GM12878 (cell line): Measurements from ENCODE around the gene NLGN1. TPM values are rescaled to one million over a fixed set of nuclear protein-coding genes. Genes with fewer than 3 reads are reported as not detected.
A peak's percentile ranks its signal among the peaks of the same experiment; 100 is the strongest.

Source experiments
- ATAC-seq: fragments of 200-7000 bp; cut with Tn5 transposase; 3 replicates; pipeline ENCODE4 v1.9.1; 2020; ENCODE audit warnings: mild to moderate bottlenecking, moderate library complexity
- BruUV-seq: library from RNA; stranded (reverse); fragments of 400-500 nt; replicated peaks from 2 replicates; lab custom pipeline; 2021; lab: Mats Ljungman, UMichigan
- CTCF ChIA-PET: fragments of 300-600 bp; sonication (Branson Sonifier 250); formaldehyde crosslinking; extraction: SDS; loops from one replicate; lab custom pipeline; 2021; ENCODE audit warnings: inconsistent platforms; lab: Yijun Ruan, JAX
- POLR2A ChIA-PET: fragments of 350-600 bp; formaldehyde crosslinking; extraction: SDS; loops from one replicate; lab custom pipeline; 2021; ENCODE audit warnings: inconsistent platforms; lab: Charles Lee
- RAD21 ChIA-PET: fragments of 300-600 bp; sonication (Branson Sonifier 250); formaldehyde crosslinking; loops from one replicate; lab custom pipeline; 2023; ENCODE audit warnings: antibody characterized with exemption; ENCODE audit not compliant: unreplicated experiment; lab: Charles Lee
- SMC1A ChIA-PET: fragments of 300-600 bp; sonication (Branson Sonifier 250); formaldehyde crosslinking; loops from one replicate; lab custom pipeline; 2023; ENCODE audit not compliant: unreplicated experiment, uncharacterized antibody; lab: Charles Lee
- DNase-seq: peaks from one replicate; pipeline ENCODE4 v3.0.0-alpha.2; 2011; ENCODE audit warnings: low read depth, low spot score
- FAIRE-seq: peaks from 3 replicates; lab custom pipeline; 2011; peaks lifted over from hg19 to GRCh38; lab: Jason Lieb, UNC
- H2AFZ ChIP-seq: 2 replicates; pipeline ENCODE4 v1.6.0; 2011; ENCODE audit warnings: low read depth, low read length, control low read depth; ENCODE audit not compliant: control insufficient read depth
- H3K27ac ChIP-seq: 2 replicates; pipeline ENCODE4 v1.5.1; 2011; ENCODE audit warnings: control low read depth; ENCODE audit not compliant: control insufficient read depth, insufficient read depth
- H3K27me3 ChIP-seq, 2 experiments: replicated peaks in 1 of 2; 2 replicates each; pipeline versions ENCODE4 v1.6.0 to v1.6.1; 2011; ENCODE audit warnings: low read length in 1 of 2; ENCODE audit not compliant: control insufficient read depth in 2 of 2, insufficient read depth in 2 of 2
- H3K36me3 ChIP-seq, 2 experiments: 2 replicates each; pipeline ENCODE4 v1.5.1; 2011; ENCODE audit warnings: low read length in 1 of 2; ENCODE audit not compliant: control insufficient read depth in 2 of 2, insufficient read depth in 2 of 2
- H3K4me1 ChIP-seq: 2 replicates; pipeline ENCODE4 v1.6.1; 2011; ENCODE audit warnings: mild to moderate bottlenecking, low read length, moderate library complexity, mixed read lengths; ENCODE audit not compliant: control insufficient read depth, insufficient read depth
- H3K4me2 ChIP-seq: 2 replicates; pipeline ENCODE4 v1.6.0; 2011; ENCODE audit warnings: control low read depth; ENCODE audit not compliant: control insufficient read depth, insufficient read depth
- H3K4me3 ChIP-seq: fragments of 200-600 bp; sonication (generic); 2 replicates; pipeline ENCODE4 v1.5.1; 2016
- H3K79me2 ChIP-seq: 2 replicates; pipeline ENCODE4 v1.6.0; 2011; ENCODE audit warnings: low read length; ENCODE audit not compliant: control insufficient read depth, insufficient read depth
- H3K9ac ChIP-seq: 2 replicates; pipeline ENCODE4 v1.8.0; 2011; ENCODE audit warnings: low read length, control low read depth, mixed read lengths; ENCODE audit not compliant: control insufficient read depth, insufficient read depth
- H3K9me3 ChIP-seq: replicated peaks from 3 replicates; pipeline ENCODE4 v1.5.1; 2011; ENCODE audit warnings: mild to moderate bottlenecking, low read length; ENCODE audit not compliant: control insufficient read depth, insufficient read depth
- H4K20me1 ChIP-seq: 2 replicates; pipeline ENCODE4 v1.6.0; 2011; ENCODE audit not compliant: control insufficient read depth, insufficient read depth
- KDM1A ChIP-seq: fragments of 200-600 bp; sonication (generic); IDR thresholded peaks from 2 replicates; pipeline ENCODE4 v1.6.1; 2016; ENCODE audit warnings: borderline replicate concordance
- RAD21 ChIP-seq: IDR thresholded peaks from 2 replicates; pipeline ENCODE4 v1.6.1; 2011; ENCODE audit warnings: mild to moderate bottlenecking, low read depth, low read length, moderate library complexity; ENCODE audit not compliant: insufficient read depth
- SMC3 ChIP-seq: IDR thresholded peaks from 2 replicates; pipeline ENCODE4 v1.6.1; 2011; ENCODE audit warnings: low read length, improper control_type of control experiment, borderline replicate concordance
- SREBF1 ChIP-seq: IDR thresholded peaks from 2 replicates; pipeline ENCODE4 v1.6.1; 2012; ENCODE audit warnings: mild to moderate bottlenecking, low read length
- WGBS: methylation state at CpG from one replicate; pipeline ENCODE4 v1.1.6; 2016; ENCODE audit warnings: low lambda C conversion rate; ENCODE audit not compliant: insufficient replicate concordance, insufficient coverage; ENCODE audit errors: missing lambda C conversion rate; 5-methylcytosine and 5-hydroxymethylcytosine counted together
- in situ Hi-C: fragments of 300-500 bp; cut with MboI; formaldehyde crosslinking; loops from 9 replicates; pipeline ENCODE4 v1.14.3; 2018; ENCODE audit warnings: mixed read lengths
- intact Hi-C: fragments of 100-400 bp; cut with micrococcal nuclease; formaldehyde crosslinking; loops from one replicate; pipeline ENCODE4 v1.14.2; 2022; ENCODE audit not compliant: unreplicated experiment
- polyA plus RNA-seq, 11 experiments: library from polyadenylated mRNA; depleted of rRNA in 4 of 11; unstranded in 6 of 11; stranded (reverse) in 5 of 11; fragments of >200 nt; fragmentation: Nextera tagmentation in 4 of 11; fragmentation: Illumina TruSeq in 1 of 11; extraction: Ambion mirVana in 4 of 11; extraction: Trizol in 1 of 11; gene quantifications; 1 replicate in 1 of 11; 2 replicates in 10 of 11; pipeline versions ENCODE4 v1.2.1 to v1.2.3, GENCODE V29; 2011 to 2016; ENCODE audit warnings: inconsistent platforms in 2 of 11, missing spikeins in 2 of 11, low read depth in 1 of 11
- total RNA-seq, 4 experiments: library from RNA; depleted of rRNA in 3 of 4; stranded (reverse); fragments of >200 nt in 3 of 4; fragmentation: Illumina TruSeq in 1 of 4; extraction: Trizol in 1 of 4; gene quantifications; 2 replicates each; pipeline versions ENCODE4 v1.2.1 to v1.2.3, GENCODE V29; 2013 to 2021
- TF ChIP-seq, protein P1 (sequence below), 3 experiments: IDR thresholded peaks in 2 of 3; conservative IDR thresholded peaks in 1 of 3; 2 replicates each; pipeline ENCODE4 v1.5.1; 2011; ENCODE audit warnings: low read depth in 3 of 3, low read length in 3 of 3, mild to moderate bottlenecking in 3 of 3, control low read depth in 2 of 3, moderate library complexity in 2 of 3, inconsistent platforms in 1 of 3, mixed read lengths in 1 of 3; ENCODE audit not compliant: control insufficient read depth in 2 of 3, insufficient read depth in 1 of 3; ENCODE audit errors: extremely low read depth in 1 of 3

The NLGN1 gene
- total and polyA plus RNA-seq, 10 of the 15 experiments (the other 5 are each of a cell fraction or from before 2014, with no cell fraction given), result not detected

GRCh38 chr3:173553635-173554280 is 156.2 kb downstream of the NLGN1 start:
- Histone ChIP-seq H2AFZ (no peak overlapping the region), H3K27me3 (no peaks in the 10 kb centered on the region), H3K4me1 (no peaks in the 10 kb centered on the region), H3K9ac (no peak overlapping the region), H3K4me3 (no peak overlapping the region), H3K79me2 (no peaks in the 10 kb centered on the region), H4K20me1 (no peaks in the 10 kb centered on the region), H3K36me3 (no peaks in the 10 kb centered on the region), H3K4me2 (no peak overlapping the region), H3K27ac (no peak overlapping the region), H3K9me3 (no peaks in the 10 kb centered on the region)
- in situ Hi-C loops, result no loop called here
- ChIA-PET POLR2A (no interaction called here), RAD21 (no interaction called here), CTCF (interaction anchor here (1.0 to 1.6 kb wide), 5 partner anchors 12 to 745 kb away, joined by 3 to 7 read pairs (median 3); no protein-coding TSS in a partner anchor), SMC1A (interaction anchor here (1.6 kb wide), 1 partner anchor 12 kb away, joined by 4 read pairs; no protein-coding TSS in a partner anchor)
- intact Hi-C loops, result loop anchor here (1.0 to 10.0 kb wide), 4 partner anchors 141 to 739 kb away; no protein-coding TSS in a partner anchor
- ATAC-seq (peak; percentile 43; the same call in 2 of the 3 replicates), DNase-seq (no peak), FAIRE-seq (no peak)
- TF ChIP-seq SREBF1 (no peak), KDM1A (no peak), SMC3 (peak; percentile 35; the same call in 1 of the 2 replicates), RAD21 (peak; percentile 42)
- TF ChIP-seq, protein P1, sequence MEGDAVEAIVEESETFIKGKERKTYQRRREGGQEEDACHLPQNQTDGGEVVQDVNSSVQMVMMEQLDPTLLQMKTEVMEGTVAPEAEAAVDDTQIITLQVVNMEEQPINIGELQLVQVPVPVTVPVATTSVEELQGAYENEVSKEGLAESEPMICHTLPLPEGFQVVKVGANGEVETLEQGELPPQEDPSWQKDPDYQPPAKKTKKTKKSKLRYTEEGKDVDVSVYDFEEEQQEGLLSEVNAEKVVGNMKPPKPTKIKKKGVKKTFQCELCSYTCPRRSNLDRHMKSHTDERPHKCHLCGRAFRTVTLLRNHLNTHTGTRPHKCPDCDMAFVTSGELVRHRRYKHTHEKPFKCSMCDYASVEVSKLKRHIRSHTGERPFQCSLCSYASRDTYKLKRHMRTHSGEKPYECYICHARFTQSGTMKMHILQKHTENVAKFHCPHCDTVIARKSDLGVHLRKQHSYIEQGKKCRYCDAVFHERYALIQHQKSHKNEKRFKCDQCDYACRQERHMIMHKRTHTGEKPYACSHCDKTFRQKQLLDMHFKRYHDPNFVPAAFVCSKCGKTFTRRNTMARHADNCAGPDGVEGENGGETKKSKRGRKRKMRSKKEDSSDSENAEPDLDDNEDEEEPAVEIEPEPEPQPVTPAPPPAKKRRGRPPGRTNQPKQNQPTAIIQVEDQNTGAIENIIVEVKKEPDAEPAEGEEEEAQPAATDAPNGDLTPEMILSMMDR (IDR thresholded peaks at IDR 0.05 in 2 of 3, conservative IDR thresholded peaks at IDR 0.05 in 1 of 3; ENCODE audit: control insufficient read depth in 2 of 3, extremely low read depth in 1 of 3, insufficient read depth in 1 of 3, low read depth in 3 of 3, low read length in 3 of 3), result peak; percentile 31 to 54 (median 34); a peak in 2 of 6 replicates
- WGBS, result 4% methylated on average over 3 of the region's 3 CpGs
- no TSS peak for BruUV-seq
